Esophagus muscularis mucosa (tissue), 4 donors: Measurements from ENCODE around the gene RPS17. TPM values are rescaled to one million over a fixed set of nuclear protein-coding genes. Genes with fewer than 3 reads are reported as not detected.
A peak's percentile ranks its signal among the peaks of the same experiment; 100 is the strongest.

ENCODE experiments used
- DNase-seq: peaks from one replicate; pipeline ENCODE4 v3.0.0-alpha.2; 2017; ENCODE audit errors: extremely low spot score
- H3K27ac ChIP-seq, 4 donors: fragments of 200-600 bp; sonication (generic); replicated peaks in 1 of 4; 1 replicate in 3 of 4; 2 replicates in 1 of 4; pipeline ENCODE4 v1.5.1; 2016 to 2019; ENCODE audit warnings: mild to moderate bottlenecking in 1 of 4
- H3K27me3 ChIP-seq, 4 donors: fragments of 200-600 bp; sonication (generic); one replicate each; pipeline versions ENCODE4 v1.5.1 to v1.6.0; 2016 to 2019
- H3K36me3 ChIP-seq, 4 donors: fragments of 200-600 bp; sonication (generic); one replicate each; pipeline ENCODE4 v1.5.1; 2016 to 2019
- H3K4me1 ChIP-seq, 4 donors: fragments of 200-600 bp; sonication (generic); one replicate each; pipeline ENCODE4 v1.5.1; 2016 to 2019
- H3K4me3 ChIP-seq, 4 donors: fragments of 200-600 bp; sonication (generic); 1 replicate in 2 of 4; 2 replicates in 2 of 4; pipeline ENCODE4 v1.5.1; 2016 to 2019; ENCODE audit warnings: mild to moderate bottlenecking in 4 of 4, moderate library complexity in 1 of 4
- H3K9me3 ChIP-seq, 4 donors: fragments of 200-600 bp; sonication (generic); 1 replicate in 3 of 4; 2 replicates in 1 of 4; pipeline ENCODE4 v1.5.1; 2016 to 2019
- EP300 ChIP-seq: sonication (generic); formaldehyde crosslinking; IDR thresholded peaks from one replicate; pipeline ENCODE4 v1.6.1; 2017; ENCODE audit warnings: antibody characterized with exemption
- POLR2A ChIP-seq: fragments of 450-650 bp; IDR thresholded peaks from one replicate; pipeline ENCODE4 v1.6.1; 2017; ENCODE audit warnings: antibody characterized with exemption, moderate library complexity, mild to moderate bottlenecking, low read depth
- POLR2AphosphoS5 ChIP-seq, 2 donors: sonication (generic); formaldehyde crosslinking; IDR thresholded peaks; one replicate each; pipeline ENCODE4 v1.6.1; 2017; ENCODE audit warnings: antibody characterized with exemption in 2 of 2
- WGBS: methylation state at CpG from one replicate; pipeline ENCODE4 v1.1.5; 2018; 5-methylcytosine and 5-hydroxymethylcytosine counted together
- intact Hi-C: fragments of 100-400 bp; cut with DNase I; formaldehyde crosslinking; loops from one replicate; pipeline ENCODE4 v1.15.1; 2023
- total RNA-seq, 4 donors: library from RNA; depleted of rRNA; stranded (reverse); fragments of >200 nt; gene quantifications; one replicate each; pipeline versions ENCODE4 v1.1.0 to v1.2.1, GENCODE V29; 2016
- TF ChIP-seq, protein P1 (sequence below), 3 experiments: fragments of 200-600 bp in 2 of 3; fragments of 450-650 bp in 1 of 3; sonication (generic) in 2 of 3; IDR thresholded peaks; one replicate each; pipeline ENCODE4 v1.5.1; 2017 to 2019; ENCODE audit warnings: antibody characterized with exemption in 3 of 3, mild to moderate bottlenecking in 2 of 3, moderate library complexity in 1 of 3

Gene RPS17
- total RNA-seq, 4 donors from 2014 or later, result 1,410 to 2,934 (median 1,998) TPM

DNA sequence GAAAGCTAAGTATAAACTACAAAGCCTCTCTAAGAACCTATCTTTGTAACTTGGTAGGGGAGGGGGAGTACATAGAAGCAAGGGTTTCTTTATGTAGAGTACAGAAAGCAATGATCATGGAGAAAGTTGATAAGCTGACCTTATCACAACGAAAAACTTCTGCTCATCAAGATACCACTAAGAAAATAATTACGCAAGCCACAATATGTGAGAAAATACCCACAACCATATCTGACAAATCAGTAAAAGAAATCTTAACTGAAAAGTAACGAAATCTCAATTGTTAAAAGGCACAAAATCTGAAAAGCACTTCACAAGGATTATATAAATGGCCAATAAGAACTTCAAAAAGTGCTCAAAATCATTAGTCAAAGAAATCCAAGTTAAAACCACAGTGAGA is 35.1 kb upstream of the RPS17 start:
- no peaks in the 10 kb centered on the region for H3K27me3 ChIP-seq
- no peaks in the 10 kb centered on the region for H3K9me3 ChIP-seq
- H3K4me3 ChIP-seq, result no peak overlapping the region
- H3K4me1 ChIP-seq, result peaks cover 12 to 23% (median 19%) of the 10 kb centered on the region in 4 donors
- WGBS, result 78% methylated on average over 3 of the region's 3 CpGs
- intact Hi-C loops, result no loop called here
- TF ChIP-seq, protein P1, sequence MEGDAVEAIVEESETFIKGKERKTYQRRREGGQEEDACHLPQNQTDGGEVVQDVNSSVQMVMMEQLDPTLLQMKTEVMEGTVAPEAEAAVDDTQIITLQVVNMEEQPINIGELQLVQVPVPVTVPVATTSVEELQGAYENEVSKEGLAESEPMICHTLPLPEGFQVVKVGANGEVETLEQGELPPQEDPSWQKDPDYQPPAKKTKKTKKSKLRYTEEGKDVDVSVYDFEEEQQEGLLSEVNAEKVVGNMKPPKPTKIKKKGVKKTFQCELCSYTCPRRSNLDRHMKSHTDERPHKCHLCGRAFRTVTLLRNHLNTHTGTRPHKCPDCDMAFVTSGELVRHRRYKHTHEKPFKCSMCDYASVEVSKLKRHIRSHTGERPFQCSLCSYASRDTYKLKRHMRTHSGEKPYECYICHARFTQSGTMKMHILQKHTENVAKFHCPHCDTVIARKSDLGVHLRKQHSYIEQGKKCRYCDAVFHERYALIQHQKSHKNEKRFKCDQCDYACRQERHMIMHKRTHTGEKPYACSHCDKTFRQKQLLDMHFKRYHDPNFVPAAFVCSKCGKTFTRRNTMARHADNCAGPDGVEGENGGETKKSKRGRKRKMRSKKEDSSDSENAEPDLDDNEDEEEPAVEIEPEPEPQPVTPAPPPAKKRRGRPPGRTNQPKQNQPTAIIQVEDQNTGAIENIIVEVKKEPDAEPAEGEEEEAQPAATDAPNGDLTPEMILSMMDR (IDR thresholded peaks at IDR 0.05), result no peak
- TF ChIP-seq EP300 (no peak), POLR2AphosphoS5 (IDR thresholded peaks at IDR 0.05) (no peak)
- no peaks in the 10 kb centered on the region for H3K36me3 ChIP-seq
- no peak overlapping the region for H3K27ac ChIP-seq
- no peak for DNase-seq

- no peaks in the 10 kb centered on the region for H3K9me3 ChIP-seq
- 73% methylated on average over 3 of the region's 3 CpGs for WGBS
- no peak overlapping the region for H3K4me3 ChIP-seq
- TF ChIP-seq EP300 (no peak), POLR2A (no peak), POLR2AphosphoS5 (IDR thresholded peaks at IDR 0.05) (no peak)
- TF ChIP-seq, protein P1 (IDR thresholded peaks at IDR 0.05), result no peak
- intact Hi-C loops, result no loop called here
- H3K36me3 ChIP-seq, result no peaks in the 10 kb centered on the region
- H3K27me3 ChIP-seq, result no peaks in the 10 kb centered on the region
- DNase-seq, result no peak
- peaks cover 12 to 23% (median 19%) of the 10 kb centered on the region in 4 donors for H3K4me1 ChIP-seq
- no peak overlapping the region for H3K27ac ChIP-seq
Measured at GRCh38 chr15:82572986-82573385, 32.7 kb upstream of the RPS17 start.

DNA sequence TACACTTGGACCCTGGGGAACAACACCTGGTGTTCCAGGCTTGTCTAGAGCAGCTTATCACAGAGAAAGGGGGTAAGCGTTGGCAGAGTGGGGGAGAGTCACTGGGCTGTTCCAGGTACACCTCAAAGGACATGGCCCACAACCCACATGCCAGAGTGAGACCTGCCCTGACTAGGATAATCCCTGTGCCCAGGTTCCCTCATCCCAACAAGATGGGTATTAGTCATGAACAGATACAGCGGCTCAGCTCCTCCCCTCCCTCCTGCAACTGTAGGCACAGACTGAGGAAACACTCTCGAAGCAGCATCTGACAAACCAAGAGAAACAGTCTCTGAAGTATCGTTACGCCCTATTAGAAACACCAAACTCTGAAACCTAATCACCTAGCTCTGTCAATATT is 32.1 kb upstream of the RPS17 start:
- TF ChIP-seq POLR2AphosphoS5 (IDR thresholded peaks at IDR 0.05) (no peak), POLR2A (no peak), EP300 (no peak)
- TF ChIP-seq, protein P1 (IDR thresholded peaks at IDR 0.05), result no peak
- WGBS, result 71% methylated on average over 5 of the region's 5 CpGs
- Histone ChIP-seq H3K4me1 (peaks cover 12 to 23% (median 19%) of the 10 kb centered on the region in 4 donors), H3K27ac (peak overlapping the region; percentile 67 to 78 (median 76)), H3K27me3 (no peaks in the 10 kb centered on the region), H3K36me3 (no peaks in the 10 kb centered on the region), H3K4me3 (peak overlapping the region; percentile 49 to 68 (median 56)), H3K9me3 (no peaks in the 10 kb centered on the region)
- no peak for DNase-seq
- intact Hi-C loops, result no loop called here

GRCh38 chr15:82571722-82572222 is 31.5 kb upstream of the RPS17 start:
- Histone ChIP-seq H3K4me1 (peaks cover 12 to 23% (median 19%) of the 10 kb centered on the region in 4 donors), H3K9me3 (no peaks in the 10 kb centered on the region), H3K4me3 (peak overlapping the region; percentile 49 to 68 (median 56)), H3K36me3 (peaks cover 0 to 4% (median 0%) of the 10 kb centered on the region in 4 donors), H3K27me3 (no peaks in the 10 kb centered on the region), H3K27ac (peak overlapping the region; percentile 67 to 78 (median 76))
- DNase-seq, result no peak
- TF ChIP-seq EP300 (no peak), POLR2AphosphoS5 (IDR thresholded peaks at IDR 0.05) (peak; percentile 81 to 89), POLR2A (no peak)
- TF ChIP-seq, protein P1 (IDR thresholded peaks at IDR 0.05), result no peak
- WGBS, result 2% methylated on average over 9 of the region's 17 CpGs
- intact Hi-C loops, result no loop called here
